GM20000 (cell line): ENCODE results near the gene TINAGL1.
A peak's percentile ranks its signal among the peaks of the same experiment; 100 is the strongest.

Experiments
- DNase-seq: peaks from one replicate; pipeline ENCODE4 v3.0.0; 2012; ENCODE audit warnings: low spot score
- TF ChIP-seq, protein P1 (sequence below): IDR thresholded peaks from 2 replicates; pipeline ENCODE4 v1.5.1; 2012; ENCODE audit warnings: mild to moderate bottlenecking, control low read depth; ENCODE audit errors: extremely low read depth, missing control alignments

Gene TINAGL1

DNA sequence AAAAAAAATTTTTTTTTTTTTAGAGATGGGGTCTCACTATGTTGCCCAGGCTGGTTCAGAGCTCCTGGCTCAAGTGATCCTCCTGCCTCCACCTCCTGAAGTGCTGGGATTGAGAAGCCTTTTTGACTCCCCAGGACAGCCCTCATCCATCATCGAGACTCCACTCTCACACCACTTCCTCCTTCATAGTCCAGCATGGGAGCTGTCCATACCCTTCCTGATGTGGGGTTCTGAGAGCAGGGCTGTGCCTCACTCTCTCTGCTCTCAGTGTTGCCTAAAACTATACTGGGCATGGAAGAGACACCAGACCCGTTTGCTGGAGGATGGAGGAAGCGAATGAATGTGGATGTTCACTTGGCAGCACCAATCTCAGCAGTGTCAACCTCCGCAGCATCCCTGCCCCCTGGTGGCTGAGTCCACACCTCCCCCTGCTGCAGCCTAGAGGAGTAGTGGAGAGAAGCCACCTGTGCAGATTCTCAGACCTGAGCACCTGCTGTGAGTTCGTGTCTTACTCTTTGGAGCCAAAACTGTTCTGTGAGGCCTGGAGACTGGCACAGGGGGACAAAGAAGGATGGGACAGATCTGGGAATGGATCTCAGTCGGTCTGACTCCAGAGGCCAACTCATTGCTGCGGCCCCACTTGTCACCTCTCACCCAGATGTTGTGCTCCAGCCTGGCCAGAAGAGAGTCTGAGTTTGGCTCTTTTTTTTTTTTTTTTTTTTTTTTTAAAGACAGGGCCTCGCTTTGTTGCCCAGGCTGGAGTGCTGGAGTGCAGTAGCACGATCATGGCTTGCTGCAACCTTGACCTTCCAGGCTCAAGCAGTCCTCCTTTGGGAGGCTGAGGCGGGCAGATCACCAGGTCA is 17.7 kb downstream of the TINAGL1 start:
- TF ChIP-seq, protein P1, sequence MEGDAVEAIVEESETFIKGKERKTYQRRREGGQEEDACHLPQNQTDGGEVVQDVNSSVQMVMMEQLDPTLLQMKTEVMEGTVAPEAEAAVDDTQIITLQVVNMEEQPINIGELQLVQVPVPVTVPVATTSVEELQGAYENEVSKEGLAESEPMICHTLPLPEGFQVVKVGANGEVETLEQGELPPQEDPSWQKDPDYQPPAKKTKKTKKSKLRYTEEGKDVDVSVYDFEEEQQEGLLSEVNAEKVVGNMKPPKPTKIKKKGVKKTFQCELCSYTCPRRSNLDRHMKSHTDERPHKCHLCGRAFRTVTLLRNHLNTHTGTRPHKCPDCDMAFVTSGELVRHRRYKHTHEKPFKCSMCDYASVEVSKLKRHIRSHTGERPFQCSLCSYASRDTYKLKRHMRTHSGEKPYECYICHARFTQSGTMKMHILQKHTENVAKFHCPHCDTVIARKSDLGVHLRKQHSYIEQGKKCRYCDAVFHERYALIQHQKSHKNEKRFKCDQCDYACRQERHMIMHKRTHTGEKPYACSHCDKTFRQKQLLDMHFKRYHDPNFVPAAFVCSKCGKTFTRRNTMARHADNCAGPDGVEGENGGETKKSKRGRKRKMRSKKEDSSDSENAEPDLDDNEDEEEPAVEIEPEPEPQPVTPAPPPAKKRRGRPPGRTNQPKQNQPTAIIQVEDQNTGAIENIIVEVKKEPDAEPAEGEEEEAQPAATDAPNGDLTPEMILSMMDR: peak; percentile 89
- peak; percentile 84 for DNase-seq

DNA sequence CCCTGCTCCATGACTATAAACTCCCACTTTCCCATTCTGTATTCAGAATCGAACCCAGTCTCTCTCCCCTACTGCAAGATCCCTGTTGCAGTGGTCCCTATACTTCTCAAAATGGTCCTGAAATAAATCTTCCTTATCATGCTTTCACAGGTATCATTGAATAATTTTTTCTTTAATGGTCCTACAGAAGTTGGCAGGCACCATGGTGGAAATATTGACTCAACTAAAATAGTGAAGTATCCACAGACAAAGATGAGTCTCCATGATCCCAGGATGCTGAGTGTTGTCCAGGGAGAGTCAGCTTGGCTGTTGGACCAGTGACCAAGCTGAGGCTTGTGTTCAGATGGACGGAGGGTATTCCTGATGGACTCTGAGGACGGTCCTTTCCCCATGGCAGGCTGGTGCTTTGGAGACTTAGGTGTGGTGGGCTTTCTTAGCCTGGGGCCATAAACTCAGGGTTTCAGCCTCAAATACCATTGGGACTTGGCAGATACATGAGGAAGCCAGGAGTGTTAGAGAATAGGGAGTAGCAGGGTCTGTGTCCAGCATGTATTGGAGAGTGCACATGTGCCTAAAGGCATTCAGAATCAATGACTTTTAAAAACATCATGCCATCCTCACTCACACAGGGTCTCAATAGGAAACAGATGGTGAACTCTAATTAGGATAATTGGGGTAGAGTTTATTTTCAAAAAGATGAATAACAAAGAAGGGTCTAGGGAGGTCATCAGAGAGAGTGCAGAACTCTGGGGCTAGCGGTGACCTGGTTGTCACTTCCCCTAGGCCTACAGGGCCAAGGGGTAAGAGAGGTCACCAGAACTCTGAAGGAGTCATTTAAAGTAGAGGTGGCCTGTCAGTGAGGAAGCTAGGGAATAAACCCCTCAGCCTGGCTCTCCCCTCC is 19.8 kb downstream of the TINAGL1 start:
- TF ChIP-seq, protein P1: no peak
- DNase-seq: no peak

DNA sequence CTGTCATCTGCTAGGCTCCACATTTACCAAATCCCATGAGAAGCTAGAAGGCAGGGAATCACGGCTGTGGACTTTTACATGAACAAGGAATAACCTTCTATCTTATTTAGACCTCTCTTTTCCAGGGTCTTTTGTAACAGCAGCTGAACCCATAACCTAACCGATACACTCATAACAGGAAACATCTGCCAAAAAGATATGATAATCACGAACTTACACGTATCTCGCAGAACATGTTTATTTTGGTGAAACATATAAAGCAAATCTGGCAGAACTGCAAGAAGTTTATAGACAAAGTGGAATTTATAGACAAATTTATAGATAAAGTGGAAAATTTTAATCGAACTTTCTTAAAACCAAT is 20.4 kb downstream of the TINAGL1 start:
- no peak for DNase-seq
- TF ChIP-seq, protein P1: no peak

DNA sequence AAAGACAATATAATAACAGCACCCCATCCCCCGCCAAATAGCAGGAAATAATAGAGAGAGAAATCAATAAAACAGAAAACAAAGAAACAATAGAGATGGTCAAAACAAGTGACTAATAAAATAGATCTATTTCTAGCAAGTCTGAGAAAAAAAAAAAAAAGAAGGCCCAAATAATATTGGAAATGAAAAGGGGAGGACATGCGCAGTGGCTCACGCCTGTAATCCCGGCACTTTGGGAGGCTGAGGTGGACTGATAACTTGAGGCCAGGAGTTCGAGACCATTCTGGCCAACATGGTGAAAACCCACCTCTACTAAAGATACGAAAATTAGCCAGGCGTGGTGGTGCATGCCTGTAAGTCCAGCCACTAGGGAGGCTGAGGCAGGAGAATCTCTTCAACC is 22.7 kb downstream of the TINAGL1 start:
- no peak for DNase-seq
- TF ChIP-seq, protein P1: no peak

DNA sequence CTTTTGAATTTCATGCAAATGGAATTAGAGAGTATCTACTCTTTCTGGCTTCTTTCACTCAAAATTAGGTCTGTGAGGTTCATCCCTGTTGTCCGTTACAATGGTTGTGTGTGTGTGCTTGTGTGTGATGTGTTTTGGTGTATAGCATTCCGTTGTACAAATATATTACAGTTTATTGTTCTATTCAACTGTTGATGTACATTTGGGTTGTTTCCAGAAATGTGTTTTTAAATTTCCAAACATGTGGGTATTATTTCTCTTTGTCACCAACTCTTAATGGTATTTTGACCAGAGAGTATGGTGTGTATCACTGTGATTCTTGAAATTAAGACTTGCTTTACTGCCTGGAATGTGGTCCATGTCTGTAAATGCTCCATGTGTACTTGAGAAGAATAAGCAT is 24.3 kb downstream of the TINAGL1 start:
- TF ChIP-seq, protein P1: no peak
- DNase-seq: no peak

DNA sequence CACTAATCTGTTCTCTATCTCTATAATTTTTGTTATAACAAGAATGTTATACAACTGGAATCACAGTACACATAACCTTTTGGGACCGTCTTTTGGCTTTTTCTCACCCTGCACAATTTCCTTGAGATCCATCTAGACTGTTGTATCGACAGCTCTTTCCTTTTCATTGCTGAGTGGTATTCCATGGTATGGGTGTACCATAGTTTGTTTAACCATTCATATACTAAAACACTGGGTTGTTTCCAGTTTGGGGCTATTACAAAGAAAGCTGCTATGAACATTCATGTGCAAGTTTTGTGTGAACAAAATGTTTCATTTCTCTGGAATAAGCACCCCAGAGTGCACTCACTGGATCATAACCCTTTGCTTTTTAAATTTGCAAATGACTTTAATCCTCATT is 25.8 kb downstream of the TINAGL1 start:
- TF ChIP-seq, protein P1: no peak
- no peak for DNase-seq

DNA sequence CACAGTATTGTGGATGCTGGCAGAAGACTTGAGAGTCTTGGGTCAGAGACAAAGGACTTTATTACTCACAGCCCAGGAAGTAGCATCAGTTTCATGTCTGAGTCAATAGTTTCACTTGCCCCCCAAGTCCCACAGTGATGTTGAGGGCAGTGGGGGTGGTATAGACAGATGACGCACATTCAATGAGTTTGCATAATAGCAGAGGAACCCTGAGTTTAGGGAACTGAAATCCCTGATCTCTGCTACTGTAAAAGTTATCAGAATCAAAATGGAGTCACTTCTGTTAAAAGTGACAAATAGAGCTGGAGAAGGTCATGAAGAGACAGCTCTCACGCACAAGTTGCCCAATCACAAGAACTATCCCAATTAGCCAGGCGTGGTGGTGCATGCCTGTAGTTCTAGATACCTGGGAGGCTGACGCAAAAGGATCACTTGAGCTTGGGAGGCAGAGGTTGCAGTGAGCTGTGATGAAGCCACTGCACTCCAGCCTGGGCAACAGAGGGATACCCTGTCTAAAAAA is 29.7 kb downstream of the TINAGL1 start:
- TF ChIP-seq, protein P1: no peak
- peak; percentile 90 for DNase-seq
